HCT116 (cell line): ENCODE measurements around the gene SUFU. TPM values are rescaled to one million over a fixed set of nuclear protein-coding genes. Genes with fewer than 3 reads are reported as not detected.
"Not testable (repeated sequence)": the region's sequence is repeated elsewhere in the genome, so short reads cannot be mapped to it uniquely, and the experiment has no call there.

Experiments used
- ATAC-seq: fragments of 200-7000 bp; cut with Tn5 transposase; 2 replicates; pipeline ENCODE4 v1.9.1; 2020; ENCODE audit warnings: mild to moderate bottlenecking, moderate library complexity
- BruUV-seq: library from RNA; stranded (reverse); fragments of 400-500 nt; replicated peaks from 2 replicates; lab custom pipeline; 2021; lab: Mats Ljungman, UMichigan
- CTCF ChIA-PET: fragments of 300-600 bp; sonication (Branson Sonifier 250); formaldehyde crosslinking; loops from one replicate; lab custom pipeline; 2021; ENCODE audit warnings: antibody characterized with exemption; lab: Charles Lee
- POLR2A ChIA-PET: fragments of 300-600, 350-600 bp; sonication (Branson Sonifier 250); formaldehyde crosslinking; loops from one replicate; lab custom pipeline; 2021; ENCODE audit warnings: antibody characterized with exemption; lab: Charles Lee
- RAD21 ChIA-PET, 2 experiments: fragments of 300-600 bp; sonication (Branson Sonifier 250); formaldehyde crosslinking; loops; one replicate each; lab custom pipeline; 2023; ENCODE audit warnings: low total read pairs in 2 of 2; ENCODE audit not compliant: uncharacterized antibody in 2 of 2, unreplicated experiment in 2 of 2, low non-redundant PET in 1 of 2; lab: Charles Lee
- DNase-seq: peaks from one replicate; pipeline ENCODE4 v3.0.0-alpha.2; 2010; ENCODE audit warnings: low read depth, low spot score
- H2AFZ ChIP-seq: fragments of 200-600 bp; shearing (Covaris generic), sonication (generic); 2 replicates; pipeline ENCODE4 v1.6.1; 2017; ENCODE audit warnings: low read depth, mixed run types, mixed read lengths, antibody characterized with exemption, low read length; ENCODE audit not compliant: poor library complexity, severe bottlenecking
- H3K27ac ChIP-seq: 2 replicates; pipeline ENCODE4 v1.5.1; 2012; ENCODE audit warnings: low read depth, low read length
- H3K27me3 ChIP-seq: fragments of 200-600 bp; sonication (generic); 2 replicates; pipeline ENCODE4 v1.6.1; 2016; ENCODE audit warnings: mixed run types, low read length, mixed read lengths; ENCODE audit not compliant: insufficient read depth
- H3K36me3 ChIP-seq, 2 experiments: fragments of 200-500 bp in 1 of 2; fragments of 200-600 bp in 1 of 2; sonication (Bioruptor generic) in 1 of 2; sonication (generic) in 1 of 2; 2 replicates each; pipeline versions ENCODE4 v1.5.1 to v1.6.1; 2014 to 2016; ENCODE audit warnings: low read length in 2 of 2, inconsistent platforms in 1 of 2, mixed read lengths in 1 of 2, mixed run types in 1 of 2; ENCODE audit not compliant: insufficient read depth in 2 of 2, control insufficient read depth in 1 of 2
- H3K4me1 ChIP-seq, 2 experiments: fragments of 200-600 bp in 1 of 2; sonication (generic) in 1 of 2; 2 replicates each; pipeline versions ENCODE4 v1.5.1 to v1.6.1; 2012 to 2017; ENCODE audit warnings: low read length in 2 of 2, inconsistent platforms in 1 of 2, mild to moderate bottlenecking in 1 of 2, mixed read lengths in 1 of 2, mixed run types in 1 of 2, moderate library complexity in 1 of 2; ENCODE audit not compliant: insufficient read depth in 2 of 2, control insufficient read depth in 1 of 2
- H3K4me2 ChIP-seq: fragments of 200-600 bp; sonication (generic); 2 replicates; pipeline ENCODE4 v1.6.1; 2017; ENCODE audit warnings: mixed run types, low read length, mixed read lengths
- H3K4me3 ChIP-seq, 2 experiments: fragments of 200-600 bp in 1 of 2; sonication (generic) in 1 of 2; replicated peaks in 1 of 2; 2 replicates each; pipeline ENCODE4 v1.5.1; 2011 to 2016; ENCODE audit warnings: low read length in 2 of 2, control low read depth in 1 of 2, low read depth in 1 of 2, mild to moderate bottlenecking in 1 of 2, mixed read lengths in 1 of 2, mixed run types in 1 of 2
- H3K79me2 ChIP-seq: fragments of 200-600 bp; sonication (generic); 2 replicates; pipeline ENCODE4 v1.6.1; 2017; ENCODE audit warnings: mild to moderate bottlenecking, mixed run types, low read length, moderate library complexity, mixed read lengths; ENCODE audit not compliant: insufficient read depth
- H3K9ac ChIP-seq: fragments of 200-600 bp; sonication (generic); 2 replicates; pipeline ENCODE4 v1.6.1; 2016; ENCODE audit warnings: low read length, mixed read lengths
- H3K9me2 ChIP-seq: fragments of 200-600 bp; sonication (generic), shearing (Covaris generic); 2 replicates; pipeline ENCODE4 v1.6.1; 2017; ENCODE audit warnings: mixed run types, mild to moderate bottlenecking, moderate library complexity; ENCODE audit not compliant: insufficient read depth
- H3K9me3 ChIP-seq, 2 experiments: fragments of 200-500 bp in 1 of 2; fragments of 200-600 bp in 1 of 2; sonication (Bioruptor generic) in 1 of 2; sonication (generic) in 1 of 2; 2 replicates each; pipeline ENCODE4 v1.6.1; 2014 to 2017; ENCODE audit warnings: low read length in 2 of 2, mixed read lengths in 2 of 2, inconsistent platforms in 1 of 2, low read depth in 1 of 2, mild to moderate bottlenecking in 1 of 2, mixed run types in 1 of 2, moderate library complexity in 1 of 2; ENCODE audit not compliant: control insufficient read depth in 1 of 2, insufficient read depth in 1 of 2
- H4K20me1 ChIP-seq: fragments of 200-600 bp; sonication (generic), shearing (Covaris generic); 2 replicates; pipeline ENCODE4 v1.6.1; 2017; ENCODE audit warnings: mixed run types, mild to moderate bottlenecking, moderate library complexity; ENCODE audit not compliant: insufficient read depth
- ATF3 ChIP-seq: IDR thresholded peaks from 2 replicates; pipeline ENCODE4 v1.6.1; 2012
- CBX3 ChIP-seq: IDR thresholded peaks from 2 replicates; pipeline ENCODE4 v1.6.1; 2012; ENCODE audit warnings: low read depth
- CEBPB ChIP-seq: IDR thresholded peaks from 2 replicates; pipeline ENCODE4 v1.6.1; 2012; ENCODE audit warnings: low read depth
- EGR1 ChIP-seq: IDR thresholded peaks from 2 replicates; pipeline ENCODE4 v1.6.1; 2012; ENCODE audit warnings: low read depth
- EZH2 ChIP-seq: fragments of 200-600 bp; sonication (generic); IDR thresholded peaks from 2 replicates; pipeline ENCODE4 v1.6.1; 2017; ENCODE audit warnings: antibody characterized with exemption, mixed run types
- FOSL1 ChIP-seq: IDR thresholded peaks from 2 replicates; pipeline ENCODE4 v1.6.1; 2012; ENCODE audit warnings: low read depth
- JUND ChIP-seq: IDR thresholded peaks from 2 replicates; pipeline ENCODE4 v1.6.1; 2012
- POLR2A ChIP-seq: IDR thresholded peaks from 2 replicates; pipeline ENCODE4 v1.7.0; 2011; ENCODE audit warnings: borderline replicate concordance; ENCODE audit not compliant: insufficient read depth, insufficient read length; ENCODE audit errors: extremely low read depth
- POLR2AphosphoS5 ChIP-seq: IDR thresholded peaks from 2 replicates; pipeline ENCODE4 v1.6.1; 2011; ENCODE audit warnings: mild to moderate bottlenecking, low read depth, low read length, moderate library complexity
- SIN3A ChIP-seq: IDR thresholded peaks from 2 replicates; pipeline ENCODE4 v1.6.1; 2012; ENCODE audit warnings: low read depth
- SRF ChIP-seq: IDR thresholded peaks from 2 replicates; pipeline ENCODE4 v1.6.1; 2012; ENCODE audit warnings: low read depth
- TCF7L2 ChIP-seq: IDR thresholded peaks from 2 replicates; pipeline ENCODE4 v1.7.0; 2011; ENCODE audit warnings: borderline replicate concordance, inconsistent platforms; ENCODE audit not compliant: insufficient read depth, insufficient read length; ENCODE audit errors: extremely low read depth
- ZFX ChIP-seq: fragments of 450-650 bp; IDR thresholded peaks from 2 replicates; pipeline ENCODE4 v1.6.1; 2017
- ZNF274 ChIP-seq: fragments of 200-500 bp; sonication (Bioruptor generic); IDR thresholded peaks from 2 replicates; pipeline ENCODE4 v1.6.1; 2014; ENCODE audit warnings: mild to moderate bottlenecking, low read depth, low read length, inconsistent platforms
- intact Hi-C: fragments of 100-400 bp; cut with micrococcal nuclease; formaldehyde crosslinking; loops from 2 replicates; pipeline ENCODE4 v1.10.0; 2022
- total RNA-seq: library from RNA; stranded (reverse); gene quantifications from one replicate; pipeline ENCODE4 v1.2.1, GENCODE V29; 2021; ENCODE audit not compliant: unreplicated experiment

SUFU gene
- total RNA-seq, 1 experiment from 2014 or later, result 18.8 TPM

GRCh38 chr10:102527546-102527945 is 23.8 kb downstream of the SUFU start:
- Histone ChIP-seq H3K79me2 (no peaks in the 10 kb centered on the region; the same call in 1 of the 2 replicates), H3K9me3 (no peaks in the 10 kb centered on the region), H4K20me1 (no peaks in the 10 kb centered on the region), H3K9me2 (no peaks in the 10 kb centered on the region), H3K27ac (no peak overlapping the region), H3K27me3 (no peaks in the 10 kb centered on the region), H3K4me2 (no peak overlapping the region), H3K4me1 (peaks cover 0 to 8% of the 10 kb centered on the region in 2 experiments; a peak in 1 of 4 replicates), H3K9ac (no peak overlapping the region), H3K4me3 (no peak overlapping the region), H2AFZ (no peak overlapping the region), H3K36me3 (no peaks in the 10 kb centered on the region)
- no TSS peak for BruUV-seq
- ATAC-seq, result no peak
- intact Hi-C loops, result no loop called here
- POLR2A ChIA-PET, result no interaction called here
- no peak for DNase-seq
- no peak for TF ChIP-seq ZNF274
- no peak for TF ChIP-seq CBX3
- TF ChIP-seq ATF3, result no peak
- TF ChIP-seq TCF7L2, result no peak
- TF ChIP-seq POLR2AphosphoS5, result no peak
- no peak for TF ChIP-seq FOSL1
- no peak for TF ChIP-seq EZH2
- no peak for TF ChIP-seq POLR2A
- no peak for TF ChIP-seq JUND
- TF ChIP-seq, all 23 proteins: peak for 0
- CTCF ChIA-PET, result no interaction called here
- RAD21 ChIA-PET, result interaction anchor here in 1 of 2 experiments (0.7 kb wide), 1 partner anchor 141 kb away, joined by 4 read pairs; no protein-coding TSS in a partner anchor

- BruUV-seq, result no TSS peak
- ATAC-seq (no peak), DNase-seq (no peak)
- ChIA-PET POLR2A (no interaction called here), CTCF (no interaction called here), RAD21 (no interaction called here)
- no peak overlapping the region for H2AFZ ChIP-seq
- no peak overlapping the region for H3K27ac ChIP-seq
- no peaks in the 10 kb centered on the region for H3K79me2 ChIP-seq
- H3K27me3 ChIP-seq, result no peaks in the 10 kb centered on the region
- TF ChIP-seq SRF (no peak), POLR2A (no peak), ZFX (no peak), ZNF274 (no peak), SIN3A (no peak), FOSL1 (no peak), CEBPB (no peak), EGR1 (no peak)
- H3K9me3 ChIP-seq, result no peaks in the 10 kb centered on the region
- no peaks in the 10 kb centered on the region for H3K9me2 ChIP-seq
- H3K4me2 ChIP-seq, result no peak overlapping the region
- H3K9ac ChIP-seq, result no peak overlapping the region
- H3K4me3 ChIP-seq, result no peak overlapping the region
- no peaks in the 10 kb centered on the region for H3K36me3 ChIP-seq
- H3K4me1 ChIP-seq, result no peaks in the 10 kb centered on the region
- intact Hi-C loops, result no loop called here
- no peaks in the 10 kb centered on the region for H4K20me1 ChIP-seq
Measured at GRCh38 chr10:102534333-102534732, 30.6 kb downstream of the SUFU start.

GRCh38 chr10:102534966-102535365 is 31.2 kb downstream of the SUFU start:
- H3K4me2 ChIP-seq, H4K20me1 ChIP-seq, H3K27ac ChIP-seq, CTCF ChIA-PET, H3K4me3 ChIP-seq, H3K4me1 ChIP-seq, H3K36me3 ChIP-seq, intact Hi-C loops, H3K27me3 ChIP-seq, DNase-seq, H3K9me2 ChIP-seq, H2AFZ ChIP-seq, ATAC-seq, POLR2A ChIA-PET, RAD21 ChIA-PET, H3K9me3 ChIP-seq, H3K9ac ChIP-seq, H3K79me2 ChIP-seq, BruUV-seq: not testable (repeated sequence)
